Measurements from ENCODE around the gene KRTAP12-4.

Gene KRTAP12-4, protein sequence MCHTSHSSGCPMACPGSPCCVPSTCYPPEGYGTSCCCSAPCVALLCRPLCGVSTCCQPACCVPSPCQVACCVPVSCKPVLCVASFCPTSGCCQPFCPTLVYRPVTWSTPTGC

DNA sequence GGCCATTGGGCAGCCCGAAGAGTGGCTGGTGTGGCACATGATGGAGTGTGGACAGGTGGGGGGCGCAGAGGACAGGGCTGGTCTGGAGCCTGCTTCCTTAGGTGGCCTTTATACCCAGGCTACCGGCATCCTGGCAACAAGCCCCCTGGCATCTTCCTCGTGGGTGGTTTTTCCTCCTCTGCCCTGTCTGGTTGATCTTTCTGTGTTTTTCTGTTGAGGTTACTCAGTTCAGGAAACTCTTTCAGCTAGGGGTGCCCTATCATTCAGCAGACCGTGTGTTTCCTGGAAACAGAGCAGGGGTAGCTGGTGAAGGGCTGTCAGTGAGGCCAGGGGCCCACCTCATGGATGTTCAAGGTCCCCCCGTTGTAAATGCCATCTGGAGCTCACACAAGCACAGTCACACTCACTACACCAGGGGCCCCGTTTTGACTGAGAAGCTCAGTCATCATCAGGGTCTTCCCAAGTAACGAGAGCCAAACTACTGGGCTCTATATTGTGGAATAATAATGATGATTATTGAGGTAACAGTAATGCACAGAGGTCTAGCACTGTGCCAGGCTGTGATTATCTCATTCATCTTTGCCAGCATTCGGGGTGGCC lies at the start of gene KRTAP12-4:
TSS of gene KRTAP12-4 (minus strand) at position 84 of the 600 bp plus-strand sequence. CDS start at position 39, 45 bp downstream.
- H3K4me3 ChIP-seq (ENCODE audit: low read depth, low read length) = no peak within 1 kb of the TSS
- TF ChIP-seq, protein P1, sequence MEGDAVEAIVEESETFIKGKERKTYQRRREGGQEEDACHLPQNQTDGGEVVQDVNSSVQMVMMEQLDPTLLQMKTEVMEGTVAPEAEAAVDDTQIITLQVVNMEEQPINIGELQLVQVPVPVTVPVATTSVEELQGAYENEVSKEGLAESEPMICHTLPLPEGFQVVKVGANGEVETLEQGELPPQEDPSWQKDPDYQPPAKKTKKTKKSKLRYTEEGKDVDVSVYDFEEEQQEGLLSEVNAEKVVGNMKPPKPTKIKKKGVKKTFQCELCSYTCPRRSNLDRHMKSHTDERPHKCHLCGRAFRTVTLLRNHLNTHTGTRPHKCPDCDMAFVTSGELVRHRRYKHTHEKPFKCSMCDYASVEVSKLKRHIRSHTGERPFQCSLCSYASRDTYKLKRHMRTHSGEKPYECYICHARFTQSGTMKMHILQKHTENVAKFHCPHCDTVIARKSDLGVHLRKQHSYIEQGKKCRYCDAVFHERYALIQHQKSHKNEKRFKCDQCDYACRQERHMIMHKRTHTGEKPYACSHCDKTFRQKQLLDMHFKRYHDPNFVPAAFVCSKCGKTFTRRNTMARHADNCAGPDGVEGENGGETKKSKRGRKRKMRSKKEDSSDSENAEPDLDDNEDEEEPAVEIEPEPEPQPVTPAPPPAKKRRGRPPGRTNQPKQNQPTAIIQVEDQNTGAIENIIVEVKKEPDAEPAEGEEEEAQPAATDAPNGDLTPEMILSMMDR (IDR thresholded peaks at IDR 0.05; ENCODE audit: borderline replicate concordance, insufficient read depth, low read depth, low read length) = no peak

DNA sequence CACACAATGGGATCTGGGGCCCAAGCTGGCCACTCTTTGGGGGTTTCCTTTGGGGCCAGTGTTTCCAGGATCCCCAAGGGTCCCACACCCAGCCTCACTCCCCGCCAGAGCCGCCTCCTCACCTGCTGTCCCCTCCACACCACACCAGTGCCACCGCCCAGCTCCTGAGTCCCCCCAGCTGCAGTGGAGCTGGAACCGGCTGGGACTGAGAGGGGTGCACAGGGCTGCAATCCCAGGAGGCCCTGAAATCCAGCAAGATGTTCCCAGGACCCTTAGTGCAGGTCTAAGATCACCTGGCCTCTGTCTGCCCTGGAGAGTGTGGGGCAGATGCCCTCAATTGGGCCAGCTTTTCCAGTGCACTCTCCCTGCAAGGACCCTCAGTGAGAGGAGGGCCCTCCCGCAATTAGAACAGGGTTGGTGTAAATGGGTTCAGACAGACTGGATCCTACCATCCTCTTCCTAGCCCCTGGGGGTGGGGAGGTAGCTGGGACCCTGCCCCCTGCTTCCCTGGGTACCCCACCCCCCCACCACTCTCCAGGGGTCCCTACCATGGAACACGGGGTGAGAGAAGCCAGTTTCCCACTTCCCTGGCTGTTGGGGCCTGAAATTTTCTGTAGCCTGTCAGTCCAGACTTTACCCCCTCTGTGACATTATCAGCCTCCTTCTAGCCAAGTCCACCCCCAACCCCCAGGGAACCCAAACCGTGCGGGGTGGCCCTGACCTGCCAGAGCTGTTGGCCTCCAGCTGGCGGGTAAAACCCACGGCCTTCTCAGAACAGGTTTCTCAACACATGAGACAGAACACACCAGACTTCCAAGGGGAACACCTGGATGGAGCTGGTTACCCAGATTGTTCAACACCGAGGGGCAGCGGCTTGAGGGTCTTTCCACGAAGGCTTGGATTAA lies 49.5 kb upstream of the KRTAP12-4 start:
- TF ChIP-seq, protein P1 (IDR thresholded peaks at IDR 0.05; ENCODE audit: borderline replicate concordance, insufficient read depth, low read depth, low read length) = no peak
- H3K4me3 ChIP-seq (ENCODE audit: low read depth, low read length) = no peak overlapping the region

DNA sequence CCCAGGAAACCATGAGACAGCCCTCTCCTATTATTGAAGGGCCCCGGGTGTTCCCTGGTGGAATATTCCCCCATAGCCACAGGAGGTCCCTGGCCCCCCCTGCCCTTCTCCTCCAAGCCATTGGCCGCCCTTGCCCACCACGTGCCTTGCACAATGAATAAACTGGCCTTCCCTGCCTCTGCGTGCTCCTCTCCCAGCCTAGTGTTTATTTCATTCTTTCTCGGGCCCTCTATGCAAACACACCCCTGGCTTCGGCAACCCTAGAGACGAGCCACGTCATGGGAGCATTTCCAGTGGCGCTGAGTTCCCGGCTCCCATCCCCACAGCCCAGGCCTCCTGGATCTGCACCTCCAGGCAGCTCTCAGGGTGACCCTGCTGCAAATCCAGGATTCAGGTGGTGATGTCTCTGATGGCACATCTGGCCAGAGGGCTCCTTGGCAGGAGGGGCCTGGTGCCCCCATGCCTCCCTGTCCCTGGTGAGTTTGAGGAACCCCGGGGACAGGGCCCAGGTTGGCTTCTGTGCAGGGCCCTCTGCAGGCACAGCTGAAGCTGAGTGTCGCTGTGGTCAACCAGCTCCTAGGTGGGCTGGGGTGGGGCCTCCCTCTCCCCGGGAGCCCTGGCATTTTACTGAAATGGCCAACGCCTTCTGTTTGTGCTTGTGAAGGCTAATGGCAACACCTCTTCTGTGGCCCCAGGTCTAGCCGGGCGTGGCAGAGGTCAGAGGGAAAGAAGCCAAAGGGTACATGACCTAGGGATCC lies 48.7 kb upstream of the KRTAP12-4 start:
- TF ChIP-seq, protein P1 (IDR thresholded peaks at IDR 0.05; ENCODE audit: borderline replicate concordance, insufficient read depth, low read depth, low read length) = no peak
- no peak overlapping the region for H3K4me3 ChIP-seq (ENCODE audit: low read depth, low read length)

DNA sequence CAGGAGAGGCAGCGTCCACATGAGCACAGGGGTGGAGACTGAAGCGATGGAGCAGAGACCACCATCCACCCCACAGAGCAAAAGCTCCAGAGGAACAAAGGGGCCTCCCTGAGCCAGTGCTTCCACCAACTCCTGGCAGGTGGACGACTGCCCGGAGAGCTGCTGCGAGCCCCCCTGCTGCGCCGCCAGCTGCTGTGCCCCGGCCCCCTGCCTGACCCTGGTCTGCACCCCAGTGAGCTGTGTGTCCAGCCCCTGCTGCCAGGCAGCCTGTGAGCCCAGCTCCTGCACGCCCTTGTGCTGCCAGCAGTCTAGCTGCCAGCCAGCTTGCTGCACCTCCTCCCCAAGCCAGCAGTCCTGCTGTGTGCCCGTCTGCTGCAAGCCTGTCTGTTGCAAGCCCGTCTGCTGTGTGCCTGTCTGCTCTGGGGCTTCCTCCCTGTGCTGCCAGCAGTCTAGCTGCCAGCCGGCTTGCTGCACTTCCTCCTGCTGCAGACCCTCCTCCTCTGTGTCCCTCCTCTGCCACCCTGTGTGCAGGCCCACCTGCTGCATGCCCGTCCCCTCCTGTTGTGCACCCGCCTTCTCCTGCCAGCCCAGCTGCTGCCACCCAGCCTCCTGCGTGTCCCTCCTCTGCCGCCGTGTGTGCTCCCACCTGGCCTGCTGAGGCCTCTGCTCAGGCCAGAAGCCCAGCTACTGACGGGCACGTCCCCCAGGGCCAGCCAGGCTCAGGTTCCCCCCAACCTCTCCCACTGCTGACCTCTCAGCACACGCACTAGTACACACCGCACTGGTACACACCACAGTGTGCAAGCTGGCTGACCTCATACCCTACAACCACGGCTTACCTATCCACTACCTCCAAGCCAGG lies 47.9 kb upstream of the KRTAP12-4 start:
- TF ChIP-seq, protein P1 (IDR thresholded peaks at IDR 0.05; ENCODE audit: borderline replicate concordance, insufficient read depth, low read depth, low read length) = no peak
- no peak overlapping the region for H3K4me3 ChIP-seq (ENCODE audit: low read depth, low read length)

DNA sequence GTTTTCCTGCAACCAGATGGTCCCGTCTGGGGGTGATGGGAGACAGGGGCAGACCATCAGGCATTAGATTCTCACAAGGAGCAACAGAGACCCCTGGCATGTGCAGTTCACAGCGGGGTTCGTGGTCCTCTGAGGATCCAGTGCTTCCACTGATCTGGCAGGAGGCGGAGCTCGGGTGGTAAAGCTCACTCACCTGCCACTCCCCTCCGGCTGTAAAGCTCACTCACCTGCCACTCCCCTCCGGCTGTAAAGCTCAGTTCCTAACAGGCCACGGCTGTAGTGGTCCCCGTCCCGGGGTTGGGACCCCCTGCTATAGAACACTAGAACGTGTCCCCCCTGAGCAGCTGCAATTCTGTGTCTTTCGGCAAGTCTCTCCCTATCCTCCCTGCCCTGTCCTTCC lies 47.1 kb upstream of the KRTAP12-4 start:
- H3K4me3 ChIP-seq (ENCODE audit: low read depth, low read length) = no peak overlapping the region
- TF ChIP-seq, protein P1 (IDR thresholded peaks at IDR 0.05; ENCODE audit: borderline replicate concordance, insufficient read depth, low read depth, low read length) = no peak

DNA sequence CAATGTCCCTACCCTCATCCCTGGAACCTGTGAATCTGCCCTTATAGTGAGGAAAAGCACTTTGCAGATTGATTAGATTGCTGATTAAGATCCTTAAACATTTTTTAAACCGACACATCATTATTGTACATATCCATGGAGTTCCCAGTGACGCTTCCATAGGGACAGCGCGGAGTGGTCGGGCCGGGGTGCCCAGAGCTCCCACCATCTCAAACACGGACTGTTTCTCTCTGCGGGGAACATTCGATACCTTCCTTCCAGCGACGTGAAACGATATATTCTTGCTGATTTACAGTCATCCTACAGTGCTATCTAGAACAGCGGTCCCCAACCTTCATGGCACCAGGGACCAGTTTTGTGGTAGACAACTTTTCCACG lies 46.6 kb upstream of the KRTAP12-4 start:
- H3K4me3 ChIP-seq (ENCODE audit: low read depth, low read length) = no peak overlapping the region
- TF ChIP-seq, protein P1 (IDR thresholded peaks at IDR 0.05; ENCODE audit: borderline replicate concordance, insufficient read depth, low read depth, low read length) = no peak
